ENCODE results near the gene SALL2. TPM values are rescaled to one million over a fixed set of nuclear protein-coding genes. Genes with fewer than 3 reads are reported as not detected.

Gene SALL2
- total RNA-seq, 1 experiment from 2014 or later, result 3.5 TPM

- no peak overlapping the region for H3K4me3 Mint-ChIP-seq (ENCODE audit: low read depth, unreplicated experiment)
- DNase-seq, result no peak
- no peak overlapping the region for H3K27ac Mint-ChIP-seq (ENCODE audit: unreplicated experiment)
- intact Hi-C loops (cut with micrococcal nuclease; ENCODE audit: unreplicated experiment), result no loop called here
- no peaks in the 10 kb centered on the region for H3K4me1 Mint-ChIP-seq (ENCODE audit: low read depth, unreplicated experiment)
- TF ChIP-seq, protein P1, sequence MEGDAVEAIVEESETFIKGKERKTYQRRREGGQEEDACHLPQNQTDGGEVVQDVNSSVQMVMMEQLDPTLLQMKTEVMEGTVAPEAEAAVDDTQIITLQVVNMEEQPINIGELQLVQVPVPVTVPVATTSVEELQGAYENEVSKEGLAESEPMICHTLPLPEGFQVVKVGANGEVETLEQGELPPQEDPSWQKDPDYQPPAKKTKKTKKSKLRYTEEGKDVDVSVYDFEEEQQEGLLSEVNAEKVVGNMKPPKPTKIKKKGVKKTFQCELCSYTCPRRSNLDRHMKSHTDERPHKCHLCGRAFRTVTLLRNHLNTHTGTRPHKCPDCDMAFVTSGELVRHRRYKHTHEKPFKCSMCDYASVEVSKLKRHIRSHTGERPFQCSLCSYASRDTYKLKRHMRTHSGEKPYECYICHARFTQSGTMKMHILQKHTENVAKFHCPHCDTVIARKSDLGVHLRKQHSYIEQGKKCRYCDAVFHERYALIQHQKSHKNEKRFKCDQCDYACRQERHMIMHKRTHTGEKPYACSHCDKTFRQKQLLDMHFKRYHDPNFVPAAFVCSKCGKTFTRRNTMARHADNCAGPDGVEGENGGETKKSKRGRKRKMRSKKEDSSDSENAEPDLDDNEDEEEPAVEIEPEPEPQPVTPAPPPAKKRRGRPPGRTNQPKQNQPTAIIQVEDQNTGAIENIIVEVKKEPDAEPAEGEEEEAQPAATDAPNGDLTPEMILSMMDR (IDR thresholded peaks at IDR 0.05; ENCODE audit: unreplicated experiment), result no peak
- no TSS peak for BruUV-seq (replicated peaks)
- CTCF ChIA-PET, result interaction anchor here (0.5 to 0.6 kb wide), 4 partner anchors 14 to 54 kb away, joined by 3 to 6 read pairs (median 3); no protein-coding TSS in a partner anchor
- H3K27me3 Mint-ChIP-seq (ENCODE audit: unreplicated experiment), result no peaks in the 10 kb centered on the region
- no peaks in the 10 kb centered on the region for H3K9me3 Mint-ChIP-seq (ENCODE audit: low read depth, unreplicated experiment)
- peaks cover 60% of the 10 kb centered on the region for H3K36me3 Mint-ChIP-seq (ENCODE audit: insufficient read depth, unreplicated experiment)
Observed at GRCh38 chr14:21494902-21495762, 31.0 kb downstream of the SALL2 start.

DNA sequence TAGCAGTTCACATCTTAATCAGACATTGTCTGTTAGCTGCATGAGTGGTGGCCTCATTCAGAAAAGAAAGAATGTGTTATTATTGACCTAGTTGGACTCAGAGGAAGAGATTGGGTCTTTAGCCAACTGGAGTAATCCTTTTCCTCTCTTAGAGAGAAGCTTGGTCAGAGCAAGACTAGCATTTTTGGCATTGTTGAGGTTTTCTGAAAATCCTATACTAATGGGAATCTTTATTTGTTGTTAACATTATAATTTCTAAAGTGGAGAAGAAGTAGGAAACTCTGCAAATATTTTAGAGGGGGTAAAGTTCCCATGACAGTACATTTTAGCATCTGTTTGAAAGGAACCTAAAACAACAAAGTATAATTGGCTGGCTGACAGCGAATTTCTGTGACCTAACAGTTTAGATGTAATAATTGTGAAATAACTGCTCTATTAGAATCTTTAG lies 39.5 kb downstream of the SALL2 start:
- Mint-ChIP-seq H3K4me1 (ENCODE audit: low read depth, unreplicated experiment) (no peaks in the 10 kb centered on the region), H3K27me3 (ENCODE audit: unreplicated experiment) (no peaks in the 10 kb centered on the region), H3K36me3 (ENCODE audit: insufficient read depth, unreplicated experiment) (peaks cover 23% of the 10 kb centered on the region), H3K9me3 (ENCODE audit: low read depth, unreplicated experiment) (no peaks in the 10 kb centered on the region), H3K27ac (ENCODE audit: unreplicated experiment) (no peak overlapping the region), H3K4me3 (ENCODE audit: low read depth, unreplicated experiment) (no peak overlapping the region)
- intact Hi-C loops (cut with micrococcal nuclease; ENCODE audit: unreplicated experiment), result no loop called here
- BruUV-seq (replicated peaks), result no TSS peak
- no peak for DNase-seq
- TF ChIP-seq, protein P1 (IDR thresholded peaks at IDR 0.05; ENCODE audit: unreplicated experiment), result no peak
- CTCF ChIA-PET, result no interaction called here

- TF ChIP-seq, protein P1 (IDR thresholded peaks at IDR 0.05; ENCODE audit: unreplicated experiment), result peak; percentile 84
- Mint-ChIP-seq H3K27ac (ENCODE audit: unreplicated experiment) (peak within 1 kb of the TSS; percentile 75), H3K27me3 (ENCODE audit: unreplicated experiment) (no peaks in the 10 kb centered on the region), H3K36me3 (ENCODE audit: insufficient read depth, unreplicated experiment) (peaks cover 22% of the 10 kb centered on the region), H3K9me3 (ENCODE audit: low read depth, unreplicated experiment) (no peaks in the 10 kb centered on the region), H3K4me3 (ENCODE audit: low read depth, unreplicated experiment) (peak within 1 kb of the TSS; percentile 77), H3K4me1 (ENCODE audit: low read depth, unreplicated experiment) (peaks cover 8% of the 10 kb centered on the region)
- CTCF ChIA-PET, result interaction anchor here (0.6 to 2.8 kb wide), 6 partner anchors 13 to 97 kb away, joined by 3 to 9 read pairs (median 4); partner anchors contain the start of genes CHD8 and METTL3
- DNase-seq, result peak; percentile 96
- intact Hi-C loops (cut with micrococcal nuclease; ENCODE audit: unreplicated experiment), result no loop called here
- no TSS peak for BruUV-seq (replicated peaks)
Observed at GRCh38 chr14:21476925-21477681, 49.0 kb downstream of the SALL2 start, which contains the start of the genes RAB2B and TOX4. TSS of gene RAB2B (minus strand) at chr14:21476959. CDS start at chr14:21476872, 87 bp downstream. TSS of gene TOX4 (plus strand) at chr14:21477195. CDS start at chr14:21477279, 84 bp downstream.

- peak overlapping the region; percentile 75 for H3K27ac Mint-ChIP-seq (ENCODE audit: unreplicated experiment)
- H3K4me1 Mint-ChIP-seq (ENCODE audit: low read depth, unreplicated experiment), result peaks cover 8% of the 10 kb centered on the region
- peaks cover 22% of the 10 kb centered on the region for H3K36me3 Mint-ChIP-seq (ENCODE audit: insufficient read depth, unreplicated experiment)
- no TSS peak for BruUV-seq (replicated peaks)
- intact Hi-C loops (cut with micrococcal nuclease; ENCODE audit: unreplicated experiment), result no loop called here
- CTCF ChIA-PET, result interaction anchor here (0.6 to 2.8 kb wide), 4 partner anchors 14 to 178 kb away, joined by 3 to 9 read pairs (median 6); partner anchors contain the start of genes CHD8 and METTL3
- DNase-seq, result peak; percentile 77
- no peaks in the 10 kb centered on the region for H3K9me3 Mint-ChIP-seq (ENCODE audit: low read depth, unreplicated experiment)
- peak overlapping the region; percentile 77 for H3K4me3 Mint-ChIP-seq (ENCODE audit: low read depth, unreplicated experiment)
- TF ChIP-seq, protein P1 (IDR thresholded peaks at IDR 0.05; ENCODE audit: unreplicated experiment), result no peak
- H3K27me3 Mint-ChIP-seq (ENCODE audit: unreplicated experiment), result no peaks in the 10 kb centered on the region
Observed at GRCh38 chr14:21476523-21476924, 49.6 kb downstream of the SALL2 start.
